Endothelial cell (in vitro differentiated cells): ENCODE data around the gene CARMIL1. TPM values are rescaled to one million over a fixed set of nuclear protein-coding genes. Genes with fewer than 3 reads are reported as not detected.

ENCODE experiments used
- DNase-seq: peaks from one replicate; pipeline ENCODE4 v3.0.0; 2021; ENCODE audit warnings: low spot score
- H3K27ac Mint-ChIP-seq: one replicate; pipeline ENCODE4 v1.8.0; 2021; ENCODE audit warnings: mixed read lengths, inconsistent platforms; ENCODE audit not compliant: unreplicated experiment
- H3K27me3 Mint-ChIP-seq: one replicate; pipeline ENCODE4 v1.8.0; 2021; ENCODE audit warnings: mild to moderate bottlenecking, moderate library complexity, mixed read lengths, inconsistent platforms; ENCODE audit not compliant: unreplicated experiment
- H3K36me3 Mint-ChIP-seq: one replicate; pipeline ENCODE4 v1.8.0; 2021; ENCODE audit warnings: mild to moderate bottlenecking, low read depth, mixed read lengths, inconsistent platforms; ENCODE audit not compliant: unreplicated experiment
- H3K4me1 Mint-ChIP-seq: one replicate; pipeline ENCODE4 v1.8.0; 2021; ENCODE audit warnings: mild to moderate bottlenecking, mixed read lengths, inconsistent platforms; ENCODE audit not compliant: unreplicated experiment
- H3K4me3 Mint-ChIP-seq: one replicate; pipeline ENCODE4 v1.8.0; 2021; ENCODE audit warnings: mild to moderate bottlenecking, mixed read lengths, inconsistent platforms; ENCODE audit not compliant: unreplicated experiment
- H3K9me3 Mint-ChIP-seq: one replicate; pipeline ENCODE4 v1.8.0; 2021; ENCODE audit warnings: mixed read lengths, inconsistent platforms; ENCODE audit not compliant: unreplicated experiment
- CTCF ChIP-seq: fragments of 200-600 bp; sonication (generic); IDR thresholded peaks from one replicate; pipeline ENCODE4 v1.5.0; 2021; ENCODE audit warnings: antibody characterized with exemption; ENCODE audit not compliant: unreplicated experiment
- total RNA-seq: library from RNA; stranded (reverse); fragmentation: NEBNext Ultra II Directional; extraction: Animal tissue kit (Norgen Biotek cat#: 25700); gene quantifications from one replicate; pipeline ENCODE4 v1.2.1, GENCODE V29; 2021; ENCODE audit not compliant: unreplicated experiment

Gene CARMIL1
- total RNA-seq, 1 donor from 2014 or later = 32.5 TPM

DNA sequence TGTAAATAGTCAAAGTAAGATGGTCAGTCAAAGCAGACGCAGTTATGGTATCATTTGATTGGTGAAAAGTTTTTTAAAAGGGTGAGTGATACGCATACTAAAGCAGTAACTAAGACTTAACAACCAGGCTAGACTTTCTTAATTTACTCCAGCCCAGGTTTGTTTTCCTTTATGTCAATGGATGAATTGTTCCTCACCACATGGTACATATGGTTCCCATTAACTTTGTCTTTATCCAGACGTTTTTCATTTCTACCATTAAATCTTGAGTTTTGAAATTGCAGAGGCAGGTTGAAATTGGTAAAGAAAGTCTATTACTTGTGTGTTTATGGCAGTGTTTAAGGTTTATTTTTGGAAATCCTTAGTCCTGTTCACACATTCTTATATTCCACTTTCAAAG is 274.3 kb downstream of the CARMIL1 start:
- Mint-ChIP-seq H3K27me3 (no peaks in the 10 kb centered on the region), H3K4me1 (peaks cover 3% of the 10 kb centered on the region), H3K4me3 (no peak overlapping the region), H3K9me3 (no peaks in the 10 kb centered on the region), H3K36me3 (no peaks in the 10 kb centered on the region), H3K27ac (no peak overlapping the region)
- TF ChIP-seq CTCF = no peak
- DNase-seq = no peak

DNA sequence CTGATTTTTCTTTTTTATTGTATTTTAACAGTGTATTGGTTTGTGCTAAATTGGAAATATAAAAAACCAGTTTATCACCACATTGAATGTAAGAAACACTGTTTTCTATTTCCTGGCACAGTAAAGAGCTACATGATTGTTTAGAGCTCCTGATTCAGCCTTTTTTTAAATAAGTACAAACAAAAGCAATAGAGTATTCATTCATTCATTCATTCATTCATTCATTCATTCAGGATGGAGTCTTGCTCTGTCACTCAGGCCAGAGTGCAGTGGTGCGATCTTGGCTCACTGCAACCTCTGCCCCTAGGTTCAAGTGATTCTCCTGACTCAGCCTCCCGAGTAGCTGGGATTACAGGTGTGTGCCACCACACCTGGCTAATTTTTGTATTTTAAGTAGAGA is 276.0 kb downstream of the CARMIL1 start:
- H3K27ac Mint-ChIP-seq = no peak overlapping the region
- H3K36me3 Mint-ChIP-seq = no peaks in the 10 kb centered on the region
- no peak overlapping the region for H3K4me3 Mint-ChIP-seq
- peaks cover 3% of the 10 kb centered on the region for H3K4me1 Mint-ChIP-seq
- no peak for DNase-seq
- no peak for TF ChIP-seq CTCF
- H3K27me3 Mint-ChIP-seq = no peaks in the 10 kb centered on the region
- H3K9me3 Mint-ChIP-seq = no peaks in the 10 kb centered on the region

DNA sequence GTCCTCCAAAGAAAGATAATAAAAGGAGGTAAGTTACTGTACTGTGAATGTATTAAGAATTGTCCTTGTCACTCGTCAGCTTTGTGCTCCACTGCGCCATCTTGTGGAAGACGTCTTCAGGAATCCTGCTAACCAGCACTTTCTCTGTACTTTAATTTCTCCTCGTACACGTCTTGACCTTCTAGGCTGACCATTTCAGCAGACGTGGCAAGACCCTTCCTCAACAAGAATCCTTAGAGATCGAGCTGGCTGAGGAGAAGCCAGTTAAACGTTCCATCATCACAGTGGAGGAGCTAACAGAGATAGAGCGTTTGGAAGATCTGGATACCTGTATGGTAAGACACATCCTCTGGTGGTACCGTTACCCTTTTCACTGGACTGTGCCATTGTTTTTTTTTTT is 277.3 kb downstream of the CARMIL1 start:
- peak; percentile 87 for DNase-seq
- no peaks in the 10 kb centered on the region for H3K9me3 Mint-ChIP-seq
- H3K36me3 Mint-ChIP-seq = no peaks in the 10 kb centered on the region
- H3K4me3 Mint-ChIP-seq = no peak overlapping the region
- peak; percentile 79 for TF ChIP-seq CTCF
- peaks cover 3% of the 10 kb centered on the region for H3K4me1 Mint-ChIP-seq
- H3K27me3 Mint-ChIP-seq = peaks cover 2% of the 10 kb centered on the region
- no peak overlapping the region for H3K27ac Mint-ChIP-seq

DNA sequence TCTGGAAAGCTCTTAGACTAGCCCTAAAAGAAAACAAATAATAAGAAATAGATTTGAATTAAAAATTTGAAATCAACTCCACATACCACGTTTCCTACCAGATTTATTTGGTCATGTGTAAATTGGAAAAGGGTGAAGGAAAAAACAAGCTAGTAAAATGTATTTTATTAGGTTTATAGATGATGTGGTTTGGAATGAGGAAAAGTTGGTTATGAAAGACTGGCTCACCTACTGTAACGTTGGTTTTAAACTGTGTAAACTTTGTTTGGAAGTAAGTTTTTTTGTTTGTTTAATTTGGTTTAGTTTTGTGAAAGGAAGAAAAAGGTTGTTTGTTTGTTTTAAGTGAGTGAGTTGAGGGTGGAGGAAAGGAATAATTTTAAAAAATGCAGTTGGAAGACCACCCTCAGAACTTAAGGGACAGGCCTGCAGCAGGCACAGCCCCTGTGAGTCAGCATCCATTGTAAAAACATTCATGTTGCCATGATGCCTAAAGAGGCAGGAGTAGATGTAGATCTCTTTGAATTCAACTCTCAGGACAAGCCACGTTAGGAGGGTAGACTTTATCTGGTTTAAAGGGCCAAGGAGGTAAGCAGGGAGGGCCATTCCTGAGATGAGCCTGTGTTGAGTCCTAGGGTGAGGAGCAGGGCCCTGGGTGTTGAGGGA is 279.1 kb downstream of the CARMIL1 start:
- Mint-ChIP-seq H3K27me3 (peaks cover 2% of the 10 kb centered on the region), H3K36me3 (no peaks in the 10 kb centered on the region), H3K4me3 (no peak overlapping the region), H3K9me3 (no peaks in the 10 kb centered on the region), H3K27ac (no peak overlapping the region), H3K4me1 (peaks cover 3% of the 10 kb centered on the region)
- TF ChIP-seq CTCF = no peak
- no peak for DNase-seq

GRCh38 chr6:25560865-25561264 is 281.7 kb downstream of the CARMIL1 start:
- DNase-seq = no peak
- Mint-ChIP-seq H3K36me3 (peaks cover 3% of the 10 kb centered on the region), H3K27me3 (peaks cover 5% of the 10 kb centered on the region), H3K9me3 (no peaks in the 10 kb centered on the region), H3K4me1 (peaks cover 3% of the 10 kb centered on the region), H3K4me3 (no peak overlapping the region), H3K27ac (no peak overlapping the region)
- TF ChIP-seq CTCF = no peak
